ENCODE measurements around the gene PLCB1. TPM values are rescaled to one million over a fixed set of nuclear protein-coding genes. Genes with fewer than 3 reads are reported as not detected.

PLCB1 gene
- total RNA-seq, 3 donors from 2014 or later: 12.2 to 106 (median 30.5) TPM

DNA sequence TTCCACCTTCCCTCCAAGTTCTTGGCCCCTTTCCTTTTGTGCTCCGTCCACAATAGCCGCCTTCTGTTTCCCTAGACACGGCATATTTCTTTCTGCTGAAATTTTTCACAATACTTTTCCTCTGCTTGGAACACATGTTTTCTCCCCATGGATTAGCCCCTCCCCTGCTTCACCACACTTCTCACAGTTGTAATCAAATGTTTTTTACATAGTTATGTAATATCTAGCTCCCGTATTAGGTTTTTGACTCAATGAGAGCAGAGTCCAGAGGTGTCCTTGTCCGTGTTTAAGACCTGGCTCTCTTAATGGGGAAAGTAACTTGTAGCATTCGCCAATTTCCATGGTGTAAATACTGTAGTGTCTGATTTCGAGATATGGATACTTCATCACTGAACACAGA lies 34.7 kb downstream of the PLCB1 start:
- no peak for DNase-seq (ENCODE audit: low spot score in 2 of 2)
- intact Hi-C loops (cut with DNase I; ENCODE audit: low total_unique reads): no loop called here
- H3K36me3 ChIP-seq: no peaks in the 10 kb centered on the region
- H3K4me3 ChIP-seq: no peak overlapping the region
- TF ChIP-seq POLR2A (IDR thresholded peaks at IDR 0.05): no peak
- H3K9me3 ChIP-seq: no peaks in the 10 kb centered on the region
- H3K27me3 ChIP-seq: no peaks in the 10 kb centered on the region
- no peak overlapping the region for H3K27ac ChIP-seq
- no peaks in the 10 kb centered on the region for H3K4me1 ChIP-seq

DNA sequence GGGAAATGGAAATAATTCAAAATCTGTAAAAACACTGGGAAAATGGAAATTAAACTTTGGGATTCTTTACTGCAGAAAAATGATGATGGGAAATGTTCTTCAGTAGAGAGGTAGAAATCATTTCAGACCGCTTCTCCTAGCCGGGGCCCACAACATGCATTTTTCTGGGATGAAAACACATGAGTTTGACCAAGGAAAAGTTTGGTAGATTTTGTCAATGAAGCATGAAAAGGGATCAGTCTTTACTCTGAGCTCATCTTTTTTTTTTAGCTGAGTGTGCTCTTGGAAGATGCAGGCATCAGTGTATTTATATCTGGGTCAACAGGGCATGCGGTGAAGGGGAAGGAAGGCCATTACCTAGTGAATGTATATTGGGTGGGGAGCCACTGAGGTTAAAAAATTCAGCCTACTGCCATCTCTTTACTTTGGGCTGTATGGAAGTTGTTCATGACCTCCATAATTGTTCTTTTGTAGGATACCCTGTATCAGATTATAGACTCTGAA lies 36.8 kb downstream of the PLCB1 start:
- H3K4me3 ChIP-seq: no peak overlapping the region
- H3K36me3 ChIP-seq: no peaks in the 10 kb centered on the region
- H3K27me3 ChIP-seq: no peaks in the 10 kb centered on the region
- DNase-seq (ENCODE audit: low spot score in 2 of 2): no peak
- TF ChIP-seq, protein P1, sequence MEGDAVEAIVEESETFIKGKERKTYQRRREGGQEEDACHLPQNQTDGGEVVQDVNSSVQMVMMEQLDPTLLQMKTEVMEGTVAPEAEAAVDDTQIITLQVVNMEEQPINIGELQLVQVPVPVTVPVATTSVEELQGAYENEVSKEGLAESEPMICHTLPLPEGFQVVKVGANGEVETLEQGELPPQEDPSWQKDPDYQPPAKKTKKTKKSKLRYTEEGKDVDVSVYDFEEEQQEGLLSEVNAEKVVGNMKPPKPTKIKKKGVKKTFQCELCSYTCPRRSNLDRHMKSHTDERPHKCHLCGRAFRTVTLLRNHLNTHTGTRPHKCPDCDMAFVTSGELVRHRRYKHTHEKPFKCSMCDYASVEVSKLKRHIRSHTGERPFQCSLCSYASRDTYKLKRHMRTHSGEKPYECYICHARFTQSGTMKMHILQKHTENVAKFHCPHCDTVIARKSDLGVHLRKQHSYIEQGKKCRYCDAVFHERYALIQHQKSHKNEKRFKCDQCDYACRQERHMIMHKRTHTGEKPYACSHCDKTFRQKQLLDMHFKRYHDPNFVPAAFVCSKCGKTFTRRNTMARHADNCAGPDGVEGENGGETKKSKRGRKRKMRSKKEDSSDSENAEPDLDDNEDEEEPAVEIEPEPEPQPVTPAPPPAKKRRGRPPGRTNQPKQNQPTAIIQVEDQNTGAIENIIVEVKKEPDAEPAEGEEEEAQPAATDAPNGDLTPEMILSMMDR (IDR thresholded peaks at IDR 0.05): no peak
- no peak for TF ChIP-seq POLR2AphosphoS5 (IDR thresholded peaks at IDR 0.05)
- no peak for TF ChIP-seq POLR2A (IDR thresholded peaks at IDR 0.05)
- no peaks in the 10 kb centered on the region for H3K9me3 ChIP-seq
- no peak overlapping the region for H3K27ac ChIP-seq
- intact Hi-C loops (cut with DNase I; ENCODE audit: low total_unique reads): no loop called here
- no peaks in the 10 kb centered on the region for H3K4me1 ChIP-seq

DNA sequence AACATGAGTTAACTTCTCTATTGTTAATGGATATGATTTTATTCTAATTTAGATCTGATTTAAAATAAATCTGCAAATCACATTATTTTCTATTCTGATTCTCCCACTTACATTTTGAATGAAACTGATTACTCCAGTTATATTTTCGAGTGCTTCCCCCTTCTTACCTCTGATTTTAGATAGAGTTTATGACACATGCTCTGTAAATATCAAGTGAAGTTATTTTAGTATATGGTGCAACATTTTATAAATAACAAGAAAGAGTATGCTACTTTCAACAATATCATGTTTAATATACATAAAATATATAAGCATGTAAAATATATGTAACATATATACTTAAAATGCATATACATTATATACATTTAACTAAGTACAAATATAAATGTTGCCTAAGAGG lies 38.9 kb downstream of the PLCB1 start:
- H3K4me1 ChIP-seq: no peaks in the 10 kb centered on the region
- H3K27ac ChIP-seq: no peak overlapping the region
- TF ChIP-seq POLR2A (IDR thresholded peaks at IDR 0.05): no peak
- DNase-seq (ENCODE audit: low spot score in 2 of 2): no peak
- H3K36me3 ChIP-seq: no peaks in the 10 kb centered on the region
- no peaks in the 10 kb centered on the region for H3K9me3 ChIP-seq
- intact Hi-C loops (cut with DNase I; ENCODE audit: low total_unique reads): no loop called here
- no peak overlapping the region for H3K4me3 ChIP-seq
- no peaks in the 10 kb centered on the region for H3K27me3 ChIP-seq

DNA sequence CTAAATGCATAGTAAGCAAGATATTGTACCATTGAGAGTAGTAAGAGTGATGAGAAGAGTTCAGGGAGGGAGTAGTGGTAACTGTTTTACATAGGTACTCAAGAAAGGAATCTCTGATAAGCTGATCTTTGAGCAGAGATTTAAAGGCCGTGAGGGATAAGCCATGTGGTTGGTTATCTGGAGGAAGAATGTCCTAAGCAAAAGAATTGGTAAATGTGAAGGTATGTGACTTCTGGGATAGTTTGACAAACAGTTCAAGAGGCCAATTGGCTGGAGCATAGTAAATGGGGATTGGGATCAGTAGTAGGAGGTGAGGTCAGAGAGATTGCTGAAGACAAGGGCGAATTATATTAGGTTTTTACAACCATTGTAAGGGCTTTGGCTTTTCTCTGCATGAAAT lies 40.1 kb downstream of the PLCB1 start:
- Histone ChIP-seq H3K27me3 (no peaks in the 10 kb centered on the region), H3K36me3 (no peaks in the 10 kb centered on the region)

GRCh38 chr20:8175741-8176675 lies 43.9 kb downstream of the PLCB1 start:
- Histone ChIP-seq H3K27me3 (no peaks in the 10 kb centered on the region), H3K4me3 (no peak overlapping the region), H3K27ac (no peak overlapping the region), H3K9me3 (no peaks in the 10 kb centered on the region), H3K4me1 (no peaks in the 10 kb centered on the region), H3K36me3 (no peaks in the 10 kb centered on the region)
- intact Hi-C loops (cut with DNase I; ENCODE audit: low total_unique reads): no loop called here
- no peak for TF ChIP-seq POLR2A (IDR thresholded peaks at IDR 0.05)
- TF ChIP-seq, protein P1 (IDR thresholded peaks at IDR 0.05): no peak
- no peak for TF ChIP-seq POLR2AphosphoS5 (IDR thresholded peaks at IDR 0.05)
- no peak for DNase-seq (ENCODE audit: low spot score in 2 of 2)

More for the DNA sequence above, 40.1 kb downstream of the PLCB1 start:
- Histone ChIP-seq H3K27ac (no peak overlapping the region), H3K4me1 (no peaks in the 10 kb centered on the region), H3K4me3 (no peak overlapping the region), H3K9me3 (no peaks in the 10 kb centered on the region)
- no peak for DNase-seq (ENCODE audit: low spot score in 2 of 2)
- no peak for TF ChIP-seq POLR2AphosphoS5 (IDR thresholded peaks at IDR 0.05)
- intact Hi-C loops (cut with DNase I; ENCODE audit: low total_unique reads): no loop called here

GRCh38 chr20:8183526-8183925 lies 51.5 kb downstream of the PLCB1 start:
- H3K9me3 ChIP-seq: no peaks in the 10 kb centered on the region
- DNase-seq (ENCODE audit: low spot score in 2 of 2): no peak
- no peak overlapping the region for H3K4me3 ChIP-seq
- no peak for TF ChIP-seq POLR2A (IDR thresholded peaks at IDR 0.05)
- TF ChIP-seq POLR2AphosphoS5 (IDR thresholded peaks at IDR 0.05): no peak
- H3K27ac ChIP-seq: no peak overlapping the region
- H3K27me3 ChIP-seq: no peaks in the 10 kb centered on the region
- no peaks in the 10 kb centered on the region for H3K36me3 ChIP-seq
- no peaks in the 10 kb centered on the region for H3K4me1 ChIP-seq
- intact Hi-C loops (cut with DNase I; ENCODE audit: low total_unique reads): no loop called here

GRCh38 chr20:8187740-8188139 lies 55.7 kb downstream of the PLCB1 start:
- DNase-seq (ENCODE audit: low spot score in 2 of 2): no peak
- Histone ChIP-seq H3K36me3 (no peaks in the 10 kb centered on the region), H3K9me3 (no peaks in the 10 kb centered on the region), H3K27ac (no peak overlapping the region), H3K27me3 (no peaks in the 10 kb centered on the region), H3K4me1 (no peaks in the 10 kb centered on the region), H3K4me3 (no peak overlapping the region)
- TF ChIP-seq, protein P1 (IDR thresholded peaks at IDR 0.05): no peak
- TF ChIP-seq POLR2A (IDR thresholded peaks at IDR 0.05): no peak
- no peak for TF ChIP-seq POLR2AphosphoS5 (IDR thresholded peaks at IDR 0.05)
- intact Hi-C loops (cut with DNase I; ENCODE audit: low total_unique reads): no loop called here

Measured in breast epithelium (tissue), 4 donors.